ENCODE data around the gene PDGFB. TPM values are rescaled to one million over a fixed set of nuclear protein-coding genes. Genes with fewer than 3 reads are reported as not detected.

Gene PDGFB
- total and polyA plus RNA-seq, 2 experiments from 2014 or later = 2.5 to 4.3 TPM

- no peak for DNase-seq (ENCODE audit: low spot score)
- no peak overlapping the region for H3K4me3 ChIP-seq
- no peak overlapping the region for H3K27ac ChIP-seq
These were observed 10.8 kb upstream of the PDGFB start for GRCh38 chr22:39255449-39256185.

GRCh38 chr22:39254789-39255298, 10.1 kb upstream of the PDGFB start:
- DNase-seq (ENCODE audit: low spot score) = no peak
- no peak overlapping the region for H3K4me3 ChIP-seq
- H4K20me1 ChIP-seq (ENCODE audit: insufficient read depth, poor library complexity, severe bottlenecking) = no peaks in the 10 kb centered on the region
- no peak overlapping the region for H3K4me2 ChIP-seq
- TF ChIP-seq EZH2phosphoT487 (IDR thresholded peaks at IDR 0.05; ENCODE audit: low read depth, severe bottlenecking, unreplicated experiment) (no peak), EZH2 (IDR thresholded peaks at IDR 0.05; ENCODE audit: borderline replicate concordance) (no peak), CTCF (IDR thresholded peaks at IDR 0.05; ENCODE audit: poor library complexity) (no peak)
- no peaks in the 10 kb centered on the region for H3K27me3 ChIP-seq
- peaks cover 6% of the 10 kb centered on the region for H3K4me1 ChIP-seq (ENCODE audit: insufficient read depth)
- no peak overlapping the region for H3K27ac ChIP-seq
- H3K9me2 ChIP-seq (replicated peaks; ENCODE audit: insufficient read depth) = no peaks in the 10 kb centered on the region
- no peaks in the 10 kb centered on the region for H3K79me2 ChIP-seq
- WGBS (ENCODE audit: low lambda C conversion rate, missing lambda C conversion rate) = 76% methylated on average over 15 of the region's 15 CpGs
- H2AFZ ChIP-seq = no peak overlapping the region
- H3K36me3 ChIP-seq (replicated peaks; ENCODE audit: insufficient read depth, low read depth) = no peaks in the 10 kb centered on the region
- H3K9me3 ChIP-seq (ENCODE audit: low read depth) = no peaks in the 10 kb centered on the region

More at GRCh38 chr22:39255449-39256185, 10.8 kb upstream of the PDGFB start:
- H3K9me2 ChIP-seq (replicated peaks; ENCODE audit: insufficient read depth) = no peaks in the 10 kb centered on the region
- no peak overlapping the region for H3K4me2 ChIP-seq
- H2AFZ ChIP-seq = no peak overlapping the region
- H3K4me1 ChIP-seq (ENCODE audit: insufficient read depth) = peaks cover 6% of the 10 kb centered on the region
- no peaks in the 10 kb centered on the region for H3K9me3 ChIP-seq (ENCODE audit: low read depth)
- no peaks in the 10 kb centered on the region for H3K36me3 ChIP-seq (replicated peaks; ENCODE audit: insufficient read depth, low read depth)
- TF ChIP-seq EZH2phosphoT487 (IDR thresholded peaks at IDR 0.05; ENCODE audit: low read depth, severe bottlenecking, unreplicated experiment) = no peak
- TF ChIP-seq CTCF (IDR thresholded peaks at IDR 0.05; ENCODE audit: poor library complexity) = no peak
- TF ChIP-seq EZH2 (IDR thresholded peaks at IDR 0.05; ENCODE audit: borderline replicate concordance) = no peak
- no peaks in the 10 kb centered on the region for H3K79me2 ChIP-seq
- H3K27me3 ChIP-seq = no peaks in the 10 kb centered on the region
- 85% methylated on average over 11 of the region's 16 CpGs for WGBS (ENCODE audit: low lambda C conversion rate, missing lambda C conversion rate)
- H4K20me1 ChIP-seq (ENCODE audit: insufficient read depth, poor library complexity, severe bottlenecking) = no peaks in the 10 kb centered on the region

- no peaks in the 10 kb centered on the region for H4K20me1 ChIP-seq (ENCODE audit: insufficient read depth, poor library complexity, severe bottlenecking)
- TF ChIP-seq EZH2 (IDR thresholded peaks at IDR 0.05; ENCODE audit: borderline replicate concordance) (no peak), CTCF (IDR thresholded peaks at IDR 0.05; ENCODE audit: poor library complexity) (no peak), EZH2phosphoT487 (IDR thresholded peaks at IDR 0.05; ENCODE audit: low read depth, severe bottlenecking, unreplicated experiment) (no peak)
- H3K27ac ChIP-seq = no peak overlapping the region
- WGBS (ENCODE audit: low lambda C conversion rate, missing lambda C conversion rate) = 94% methylated on average over 14 of the region's 14 CpGs
- H3K27me3 ChIP-seq = no peaks in the 10 kb centered on the region
- H3K4me1 ChIP-seq (ENCODE audit: insufficient read depth) = peaks cover 6% of the 10 kb centered on the region
- H3K4me2 ChIP-seq = no peak overlapping the region
- DNase-seq (ENCODE audit: low spot score) = no peak
- no peak overlapping the region for H2AFZ ChIP-seq
- H3K9me2 ChIP-seq (replicated peaks; ENCODE audit: insufficient read depth) = no peaks in the 10 kb centered on the region
- H3K36me3 ChIP-seq (replicated peaks; ENCODE audit: insufficient read depth, low read depth) = no peaks in the 10 kb centered on the region
- no peak overlapping the region for H3K4me3 ChIP-seq
- H3K9me3 ChIP-seq (ENCODE audit: low read depth) = no peaks in the 10 kb centered on the region
- no peaks in the 10 kb centered on the region for H3K79me2 ChIP-seq
These were observed 9.3 kb upstream of the PDGFB start for GRCh38 chr22:39254122-39254521.

Measured in hepatocyte (in vitro differentiated cells).